GM23338 (cell line): ENCODE results near the gene TNIP1.

Experiments used
- EZH2phosphoT487 ChIP-seq: fragments of 200-600 bp; sonication (generic); IDR thresholded peaks from one replicate; pipeline ENCODE4 v1.8.1; 2018; ENCODE audit warnings: antibody characterized with exemption; ENCODE audit not compliant: unreplicated experiment
- TF ChIP-seq, protein P1 (sequence below), 2 experiments: fragments of 200-600 bp in 1 of 2; sonication (generic) in 1 of 2; conservative IDR thresholded peaks; 2 replicates each; pipeline versions ENCODE4 v1.5.1 to v1.6.1; 2016 to 2017; ENCODE audit warnings: antibody characterized with exemption in 2 of 2, low read depth in 2 of 2, mild to moderate bottlenecking in 2 of 2, moderate library complexity in 1 of 2

DNA sequence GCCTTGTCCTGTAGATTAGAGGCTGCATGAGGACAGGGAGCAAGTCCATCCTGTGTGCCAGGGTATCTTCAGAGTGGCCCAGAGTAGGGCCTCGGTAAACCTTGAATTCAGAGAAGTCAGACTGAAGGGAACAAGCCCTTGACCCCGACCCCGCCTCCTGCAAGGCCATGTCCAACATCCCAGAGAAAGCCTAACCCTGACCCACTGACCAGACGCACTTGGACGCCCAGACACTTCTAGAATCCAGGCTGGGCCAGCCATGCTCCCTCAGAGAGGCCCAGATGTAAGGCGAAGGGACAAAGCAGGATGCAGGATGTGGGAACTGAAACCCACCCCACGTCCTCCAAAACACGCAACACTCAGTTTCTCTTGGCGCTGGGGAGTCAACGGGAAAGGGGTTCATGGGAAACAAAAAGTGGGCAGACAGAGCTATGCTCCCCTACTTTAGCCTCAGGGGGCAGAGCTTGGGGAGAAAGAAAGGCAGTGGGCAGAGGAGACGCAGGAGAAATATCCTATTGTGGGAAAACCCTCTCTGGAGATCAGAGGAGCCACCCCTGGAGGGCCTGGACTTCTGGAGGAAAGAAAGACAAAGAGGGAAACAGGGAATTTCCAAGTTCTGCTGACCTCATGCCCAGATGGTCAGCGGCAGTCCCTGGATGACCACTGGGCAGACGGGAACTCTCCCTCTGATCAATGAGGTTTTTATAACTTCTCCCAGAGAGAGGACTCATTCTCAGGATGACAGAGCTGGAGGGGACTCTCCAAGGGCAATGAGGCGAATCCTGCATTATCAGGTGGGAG lies 13.0 kb downstream of the TNIP1 start:
- no peak for TF ChIP-seq EZH2phosphoT487
- TF ChIP-seq, protein P1, sequence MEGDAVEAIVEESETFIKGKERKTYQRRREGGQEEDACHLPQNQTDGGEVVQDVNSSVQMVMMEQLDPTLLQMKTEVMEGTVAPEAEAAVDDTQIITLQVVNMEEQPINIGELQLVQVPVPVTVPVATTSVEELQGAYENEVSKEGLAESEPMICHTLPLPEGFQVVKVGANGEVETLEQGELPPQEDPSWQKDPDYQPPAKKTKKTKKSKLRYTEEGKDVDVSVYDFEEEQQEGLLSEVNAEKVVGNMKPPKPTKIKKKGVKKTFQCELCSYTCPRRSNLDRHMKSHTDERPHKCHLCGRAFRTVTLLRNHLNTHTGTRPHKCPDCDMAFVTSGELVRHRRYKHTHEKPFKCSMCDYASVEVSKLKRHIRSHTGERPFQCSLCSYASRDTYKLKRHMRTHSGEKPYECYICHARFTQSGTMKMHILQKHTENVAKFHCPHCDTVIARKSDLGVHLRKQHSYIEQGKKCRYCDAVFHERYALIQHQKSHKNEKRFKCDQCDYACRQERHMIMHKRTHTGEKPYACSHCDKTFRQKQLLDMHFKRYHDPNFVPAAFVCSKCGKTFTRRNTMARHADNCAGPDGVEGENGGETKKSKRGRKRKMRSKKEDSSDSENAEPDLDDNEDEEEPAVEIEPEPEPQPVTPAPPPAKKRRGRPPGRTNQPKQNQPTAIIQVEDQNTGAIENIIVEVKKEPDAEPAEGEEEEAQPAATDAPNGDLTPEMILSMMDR (conservative IDR thresholded peaks at IDR 0.05; ENCODE audit: low read depth in 2 of 2) = no peak
